K562 (cell line): ENCODE measurements around the gene MMAB.

Experiments
- ARID1B ChIP-seq: fragments of 450-650 bp; IDR thresholded peaks from 2 replicates; pipeline ENCODE4 v1.6.1; 2016; ENCODE audit warnings: antibody characterized with exemption, mild to moderate bottlenecking, inconsistent platforms
- BCOR ChIP-seq: fragments of 450-650 bp; IDR thresholded peaks from 2 replicates; pipeline ENCODE4 v1.6.1; 2016
- CTCF ChIP-seq, 3 experiments: IDR thresholded peaks in 2 of 3; conservative IDR thresholded peaks in 1 of 3; 2 replicates each; pipeline ENCODE4 v1.5.1; 2011 to 2012; ENCODE audit warnings: low read length in 3 of 3, mild to moderate bottlenecking in 3 of 3, control low read depth in 2 of 3, improper control_type of control experiment in 1 of 3, inconsistent platforms in 1 of 3, low read depth in 1 of 3, mixed read lengths in 1 of 3, moderate library complexity in 1 of 3; ENCODE audit not compliant: insufficient read depth in 2 of 3
- E2F4 ChIP-seq: sonication (generic); formaldehyde crosslinking; IDR thresholded peaks from 2 replicates; pipeline ENCODE4 v1.8.0; 2022; ENCODE audit warnings: mild to moderate bottlenecking, low read depth, missing genetic modification reagents
- GABPA ChIP-seq: fragments of 200-800 bp; sonication (Bioruptor generic); conservative IDR thresholded peaks from 2 replicates; pipeline ENCODE4 v1.6.1; 2016; ENCODE audit warnings: low read depth, missing genetic modification characterization, missing compliant biosample characterization
- MEF2D ChIP-seq: conservative IDR thresholded peaks from 2 replicates; pipeline ENCODE4 v1.6.1; 2016; ENCODE audit warnings: low read depth, missing genetic modification characterization, missing compliant biosample characterization
- MTA3 ChIP-seq: fragments of 450-650 bp; formaldehyde crosslinking; IDR thresholded peaks from 2 replicates; pipeline ENCODE4 v1.6.1; 2017; ENCODE audit warnings: mild to moderate bottlenecking, borderline replicate concordance
- POLR2AphosphoS5 ChIP-seq: IDR thresholded peaks from 2 replicates; pipeline ENCODE4 v1.6.1; 2011; ENCODE audit warnings: mild to moderate bottlenecking, low read depth, low read length, moderate library complexity; ENCODE audit not compliant: control insufficient read depth, insufficient read depth
- SAFB ChIP-seq: fragments of 200-400 bp; formaldehyde crosslinking; IDR thresholded peaks from 2 replicates; pipeline ENCODE4 v1.6.1; 2017; ENCODE audit warnings: low read depth, low read length, borderline replicate concordance
- THAP12 ChIP-seq: fragments of 250-450 bp; sonication (Bioruptor Pico); IDR thresholded peaks from 2 replicates; pipeline ENCODE4 v1.9.0; 2021; ENCODE audit warnings: mild to moderate bottlenecking, inconsistent platforms
- ZNF592 ChIP-seq: fragments of 450-650 bp; IDR thresholded peaks from 2 replicates; pipeline ENCODE4 v1.6.1; 2017; ENCODE audit warnings: antibody characterized with exemption, mild to moderate bottlenecking
- TF ChIP-seq, protein P1 (sequence below): fragments of 250-450 bp; sonication (Bioruptor Pico); IDR thresholded peaks from 2 replicates; pipeline ENCODE4 v1.5.0; 2021

- no peak for TF ChIP-seq CTCF (IDR thresholded peaks at IDR 0.05 in 2 of 3, conservative IDR thresholded peaks at IDR 0.05 in 1 of 3; ENCODE audit: insufficient read depth in 2 of 3, low read depth in 1 of 3, low read length in 3 of 3)
- TF ChIP-seq SAFB = no peak
- TF ChIP-seq MTA3 = no peak
- no peak for TF ChIP-seq GABPA (tag)
- no peak for TF ChIP-seq ARID1B
- TF ChIP-seq BCOR = no peak
- no peak for TF ChIP-seq MEF2D (tag)
- no peak for TF ChIP-seq POLR2AphosphoS5
- TF ChIP-seq E2F4 = no peak
- no peak for TF ChIP-seq ZNF592
- TF ChIP-seq, protein P1, sequence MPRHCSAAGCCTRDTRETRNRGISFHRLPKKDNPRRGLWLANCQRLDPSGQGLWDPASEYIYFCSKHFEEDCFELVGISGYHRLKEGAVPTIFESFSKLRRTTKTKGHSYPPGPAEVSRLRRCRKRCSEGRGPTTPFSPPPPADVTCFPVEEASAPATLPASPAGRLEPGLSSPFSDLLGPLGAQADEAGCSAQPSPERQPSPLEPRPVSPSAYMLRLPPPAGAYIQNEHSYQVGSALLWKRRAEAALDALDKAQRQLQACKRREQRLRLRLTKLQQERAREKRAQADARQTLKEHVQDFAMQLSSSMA (CRISPR knock-in tag) = no peak
- no peak for TF ChIP-seq THAP12 (CRISPR knock-in tag)
These were observed 33.8 kb downstream of the MMAB start for GRCh38 chr12:109539508-109539907.
